DMS53 (cell line): ENCODE measurements around the gene KDELR1.
A peak's percentile ranks its signal among the peaks of the same experiment; 100 is the strongest.

Experiments
- DNase-seq: peaks from one replicate; lab custom pipeline; 2025; lab: John Stamatoyannopoulos, UW

The KDELR1 gene

DNA sequence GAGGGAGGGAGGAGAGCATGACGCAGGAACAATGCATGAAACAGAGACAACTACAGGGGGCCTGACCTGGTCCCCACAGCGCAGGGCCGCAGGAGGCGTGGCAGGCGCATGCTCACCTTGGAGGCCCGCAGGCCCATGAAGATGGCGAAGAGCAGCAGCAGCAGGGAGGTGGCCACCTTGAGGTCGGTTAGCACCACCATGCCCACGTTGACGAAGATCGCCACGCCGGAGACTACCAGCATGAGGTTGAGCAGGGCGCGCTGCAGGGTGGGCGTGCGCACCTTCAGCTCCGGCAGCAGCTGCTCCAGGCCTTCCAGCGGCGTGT is 49.0 kb downstream of the KDELR1 start:
- no peak for DNase-seq

DNA sequence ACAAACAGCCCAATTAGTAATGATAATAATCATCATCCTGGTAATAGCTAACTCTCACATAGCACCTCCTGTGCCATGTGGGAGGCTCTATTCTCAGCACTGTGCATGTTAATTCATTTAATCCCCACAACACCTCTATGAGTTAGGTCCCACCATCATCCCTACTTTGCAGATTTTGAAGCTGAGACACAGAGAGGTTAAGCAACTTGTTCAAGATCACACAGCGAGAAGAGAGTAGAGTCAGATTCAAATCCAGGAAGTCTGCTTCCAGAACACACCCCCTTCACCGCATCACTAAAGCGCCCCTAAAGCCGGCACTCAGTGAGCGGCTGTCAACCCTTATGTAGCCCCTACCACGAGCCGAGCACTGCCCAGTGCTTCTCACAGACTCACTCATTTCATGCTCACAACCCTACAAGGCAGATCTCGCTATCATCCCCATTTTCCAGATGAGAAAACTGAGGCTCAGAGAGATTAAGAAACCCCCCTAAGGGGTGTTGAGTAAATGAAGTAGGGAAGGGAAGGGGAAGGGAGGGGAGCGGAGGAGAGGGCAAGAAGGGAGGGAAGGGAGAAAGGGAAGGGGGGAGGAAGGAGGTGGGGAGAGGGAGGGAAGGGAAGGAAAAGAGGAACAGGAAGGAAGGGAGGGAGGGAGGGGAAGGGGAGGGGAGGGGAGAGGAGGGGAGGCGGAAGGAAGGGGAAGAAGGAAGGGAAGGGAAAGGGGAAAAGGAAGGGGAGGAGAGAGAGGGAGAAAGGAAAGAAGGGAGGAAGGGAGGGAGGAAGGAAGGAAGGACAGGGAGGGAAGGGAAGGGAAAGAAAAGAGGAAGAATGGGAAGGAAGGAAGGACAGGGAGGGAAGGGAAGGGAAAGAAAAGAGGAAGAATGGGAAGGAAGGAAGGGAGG is 49.6 kb downstream of the KDELR1 start:
- DNase-seq, result no peak

DNA sequence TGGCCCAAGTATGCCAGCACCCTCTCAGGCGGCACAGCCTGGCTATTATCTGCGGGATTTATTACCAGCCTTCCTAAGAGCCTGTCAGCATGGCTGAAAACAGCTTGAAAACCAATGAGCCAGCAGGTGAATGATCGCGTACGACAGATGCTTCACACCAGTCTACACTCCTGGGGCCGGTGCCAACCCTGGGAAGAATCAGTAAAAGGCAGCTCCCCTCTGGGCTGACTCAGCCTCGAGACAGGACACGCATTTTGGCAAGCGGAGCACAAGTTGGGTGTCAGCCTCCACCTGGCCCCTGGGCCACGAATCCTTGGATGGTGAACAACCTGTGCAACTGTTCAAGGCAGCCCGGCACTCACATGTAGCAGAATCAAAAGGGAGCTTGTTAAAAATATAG is 50.4 kb downstream of the KDELR1 start:
- DNase-seq, result no peak

DNA sequence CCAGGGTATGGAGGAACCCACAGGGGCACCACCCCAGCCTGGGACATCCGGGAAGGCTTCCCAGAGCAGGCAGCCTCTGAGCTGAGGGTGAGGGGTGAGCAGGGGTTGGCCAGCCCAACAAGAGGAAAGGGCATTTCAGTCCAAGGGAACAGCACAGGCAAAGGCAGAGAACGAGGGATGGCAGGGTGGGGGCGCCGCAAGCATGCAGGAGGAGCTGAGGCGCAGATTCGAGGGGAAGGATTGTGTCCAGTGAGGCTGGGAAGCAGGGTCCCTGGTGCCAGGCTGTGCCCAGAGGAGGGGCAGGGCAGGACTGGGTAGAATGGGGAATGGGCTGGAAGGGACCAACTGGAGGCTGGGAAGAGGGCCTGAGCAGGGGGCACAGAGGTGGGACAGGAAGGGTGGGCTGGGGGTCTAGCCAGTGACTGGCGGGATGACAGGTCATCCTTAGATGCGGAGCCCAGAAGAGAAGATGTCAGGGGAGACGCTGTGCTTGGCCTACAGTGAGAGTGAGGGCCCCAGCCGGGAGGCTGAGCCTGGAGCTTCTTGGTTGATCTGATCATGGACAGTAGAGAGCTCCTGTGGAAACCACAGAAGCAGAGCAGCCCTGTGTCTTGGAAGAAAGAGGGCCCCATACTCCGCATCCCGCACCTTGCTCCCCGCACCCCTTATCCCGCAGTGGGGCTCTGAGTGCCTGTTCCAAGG is 52.4 kb downstream of the KDELR1 start:
- no peak for DNase-seq

DNA sequence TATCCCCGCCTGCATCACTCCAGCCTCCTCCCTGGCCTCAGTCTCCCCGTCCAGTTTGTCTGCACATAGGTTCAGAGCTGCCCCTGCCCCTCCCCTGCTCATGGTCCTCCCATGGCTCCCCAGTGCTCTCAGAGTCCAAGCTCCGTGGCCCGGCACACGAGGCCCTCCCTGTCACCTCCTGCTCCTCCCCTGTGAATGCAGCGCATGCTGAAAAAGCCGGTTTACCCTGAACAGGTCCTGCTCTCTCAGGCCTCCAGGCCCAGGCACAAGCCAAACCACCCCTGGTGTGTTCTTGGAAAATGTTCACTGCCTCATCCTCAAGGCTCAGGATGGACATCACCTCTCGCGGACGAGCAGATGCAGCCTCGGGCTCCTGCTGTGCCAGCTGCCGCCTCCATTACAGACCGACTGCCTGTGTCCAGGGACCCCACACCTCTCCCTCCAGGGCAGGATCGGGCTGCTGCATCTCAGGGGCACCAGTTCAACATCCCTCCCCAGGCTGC is 53.0 kb downstream of the KDELR1 start:
- DNase-seq, result no peak

DNA sequence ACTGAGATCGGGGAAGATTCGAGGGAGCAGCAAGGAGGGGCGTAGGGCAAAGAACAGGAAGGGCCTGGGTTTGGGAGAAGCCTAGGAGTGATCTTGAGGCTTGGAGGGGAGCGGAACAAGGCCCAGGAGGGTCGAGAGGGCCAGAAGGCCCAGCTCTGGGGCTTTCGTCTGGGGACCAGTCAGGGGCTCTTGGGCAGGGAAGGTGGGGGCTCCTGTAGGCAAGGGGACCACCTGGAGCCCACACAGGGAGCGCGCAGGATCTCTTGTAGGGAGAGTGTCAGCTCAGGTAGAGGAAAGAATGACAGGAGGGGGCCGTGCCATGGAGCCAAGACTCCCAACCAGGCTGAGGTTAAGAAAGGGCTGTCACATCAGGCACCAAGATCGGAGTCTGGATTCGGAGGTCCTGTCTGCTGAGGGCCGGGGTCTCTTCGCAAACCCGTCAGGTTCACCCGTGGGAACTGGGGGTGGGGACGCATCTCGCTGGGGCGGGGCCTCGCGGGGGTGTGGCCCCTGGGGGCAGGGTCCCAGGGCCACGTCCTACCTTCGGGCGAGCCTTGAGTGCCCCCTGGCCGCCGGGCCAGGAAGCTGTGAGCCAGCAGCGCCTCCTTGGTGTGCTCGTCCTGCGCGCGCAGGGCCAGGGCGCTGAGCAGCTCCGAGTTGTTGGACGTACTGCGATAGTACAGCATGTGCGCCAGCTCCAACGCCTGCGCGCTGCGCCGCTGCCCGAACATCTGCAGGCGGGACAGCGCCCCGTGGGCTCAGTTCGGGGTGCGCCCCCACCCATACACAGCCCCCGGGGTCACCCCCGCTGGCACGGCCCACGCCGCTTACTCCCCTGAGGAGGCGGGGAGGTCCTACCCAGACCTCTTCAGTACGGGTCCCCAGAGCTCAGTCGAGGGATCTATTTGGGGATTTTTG is 57.6 kb downstream of the KDELR1 start:
- peak; percentile 98 for DNase-seq

DNA sequence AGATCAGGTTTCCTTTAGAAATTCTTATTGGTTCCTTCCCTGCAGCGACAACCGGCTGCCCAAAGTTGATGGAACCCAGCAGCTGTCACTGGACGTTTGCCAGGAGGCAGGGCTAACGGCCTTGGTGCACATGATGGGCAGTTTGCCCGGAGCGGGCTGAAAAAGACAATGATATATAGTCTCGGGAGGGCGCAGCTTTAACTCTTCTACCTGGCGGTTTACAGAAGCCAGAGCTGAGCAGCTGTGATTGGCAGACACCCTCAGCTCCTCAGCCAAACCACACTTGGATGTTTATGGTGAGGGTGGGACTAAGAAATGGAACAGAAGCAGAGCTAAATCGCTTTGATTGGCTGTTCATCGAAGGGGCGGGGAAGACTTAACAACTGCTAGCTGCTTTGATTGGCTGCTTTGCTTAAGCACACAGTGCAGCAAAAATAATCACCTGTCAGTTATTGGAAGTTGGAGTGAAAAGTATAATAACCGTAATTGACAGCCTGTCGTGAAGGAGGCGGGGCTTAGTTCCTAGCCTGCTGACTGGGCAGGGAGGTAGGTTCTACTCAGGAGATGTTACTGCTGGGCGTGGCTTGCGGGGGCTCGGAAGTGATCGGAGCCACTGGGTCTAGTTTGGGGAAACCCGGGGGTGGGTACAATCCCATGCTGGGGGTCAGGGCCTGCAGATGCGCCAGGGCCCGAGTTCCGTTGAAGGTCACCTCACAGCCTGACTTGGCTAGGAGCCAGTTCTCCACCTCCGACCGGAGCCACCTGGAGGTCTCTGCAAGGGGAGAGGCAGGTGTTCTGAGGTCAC is 58.5 kb downstream of the KDELR1 start:
- peak; percentile 100 for DNase-seq
